Stimulated activated CD8-positive, alpha-beta memory T cell treated with anti-CD3 and anti-CD28 coated beads, Interleukin-12 subunit alpha, Interleukin-12 subunit beta, amount 100 ng/mL, for 1 hour (primary cell): ENCODE measurements around the gene SAMD11.
"Not testable (repeated sequence)": the region's sequence is repeated elsewhere in the genome, so short reads cannot be mapped to it uniquely, and the experiment has no call there.

Source experiments
- DNase-seq: peaks from one replicate; pipeline ENCODE4 v3.0.0-alpha.2; 2020; ENCODE audit warnings: low read depth

Gene SAMD11

GRCh38 chr1:923131-923990 lies at the start of gene SAMD11:
Gene SAMD11, plus strand, starts transcription at chr1:923923. Its CDS starts 509 bp downstream, at chr1:924432.
- peak; percentile 33 for DNase-seq

- DNase-seq: not testable (repeated sequence)
Observed at GRCh38 chr1:876428-877208, 47.1 kb upstream of the SAMD11 start.

GRCh38 chr1:877209-877986 lies 46.3 kb upstream of the SAMD11 start:
- DNase-seq: not testable (repeated sequence)

GRCh38 chr1:880511-880910 lies 43.2 kb upstream of the SAMD11 start:
- DNase-seq: not testable (repeated sequence)

- DNase-seq: not testable (repeated sequence)
Observed at GRCh38 chr1:880915-881314, 42.8 kb upstream of the SAMD11 start.

GRCh38 chr1:886311-886710 lies 37.4 kb upstream of the SAMD11 start:
- DNase-seq: no peak

GRCh38 chr1:886760-887159 lies 37.0 kb upstream of the SAMD11 start:
- DNase-seq: no peak

GRCh38 chr1:888297-888696 lies 35.4 kb upstream of the SAMD11 start:
- DNase-seq: no peak

GRCh38 chr1:889774-890173 lies 33.9 kb upstream of the SAMD11 start:
- not testable (repeated sequence) for DNase-seq

GRCh38 chr1:890234-890633 lies 33.5 kb upstream of the SAMD11 start:
- not testable (repeated sequence) for DNase-seq

GRCh38 chr1:890661-891060 lies 33.1 kb upstream of the SAMD11 start:
- no peak for DNase-seq

- no peak for DNase-seq
Observed at GRCh38 chr1:897226-897625, 26.5 kb upstream of the SAMD11 start.

GRCh38 chr1:897951-898350 lies 25.8 kb upstream of the SAMD11 start:
- DNase-seq: not testable (repeated sequence)

GRCh38 chr1:899636-900317 lies 23.9 kb upstream of the SAMD11 start:
- DNase-seq: no peak

- no peak for DNase-seq
Observed at GRCh38 chr1:901108-901859, 22.4 kb upstream of the SAMD11 start.

- no peak for DNase-seq
Observed at GRCh38 chr1:902802-903201, 20.9 kb upstream of the SAMD11 start.

- DNase-seq: no peak
Observed at GRCh38 chr1:903305-903704, 20.4 kb upstream of the SAMD11 start.

GRCh38 chr1:903721-904271 lies 19.9 kb upstream of the SAMD11 start:
- no peak for DNase-seq

- DNase-seq: peak; percentile 73
Observed at GRCh38 chr1:904310-904950, 19.3 kb upstream of the SAMD11 start.
